Neural cell (in vitro differentiated cells): ENCODE results near the gene PODNL1. TPM values are rescaled to one million over a fixed set of nuclear protein-coding genes. Genes with fewer than 3 reads are reported as not detected.

Source experiments
- polyA plus RNA-seq: library from polyadenylated mRNA; depleted of rRNA; stranded (reverse); fragments of >200 nt; gene quantifications from 2 replicates; pipeline ENCODE4 v1.2.3, GENCODE V29; 2014

PODNL1 gene
- polyA plus RNA-seq, 1 donor from 2014 or later = not detected

Other genes with a start within 250 kb of the PODNL1 start
- gene MRI1, start 173.9 kb downstream of the PODNL1 start, polyA plus RNA-seq = 70.5 and 71.2 TPM in 2 replicates
- 104 and 134 TPM in 2 replicates for gene C19orf53, start 164.0 kb downstream of the PODNL1 start, polyA plus RNA-seq
- gene ZSWIM4, start 143.0 kb downstream of the PODNL1 start, polyA plus RNA-seq = 4.7 and 6.1 TPM in 2 replicates
- gene NANOS3, start 61.3 kb downstream of the PODNL1 start, polyA plus RNA-seq = 3.2 and 3.8 TPM in 2 replicates
- 6.2 and 8.5 TPM in 2 replicates for gene BRME1, start 32.3 kb downstream of the PODNL1 start, polyA plus RNA-seq
- 24.5 and 26.9 TPM in 2 replicates for gene CC2D1A, start 32.2 kb downstream of the PODNL1 start, polyA plus RNA-seq
- 39.4 and 57.6 TPM in 2 replicates for gene DCAF15, start 14.1 kb upstream of the PODNL1 start, polyA plus RNA-seq
- 2.2 and 3.0 TPM in 2 replicates for gene RFX1, start 67.9 kb upstream of the PODNL1 start, polyA plus RNA-seq
- not detected in 2 replicates for gene RLN3, start 89.7 kb upstream of the PODNL1 start, polyA plus RNA-seq
- gene IL27RA, start 93.3 kb upstream of the PODNL1 start, polyA plus RNA-seq = 1.0 and 1.6 TPM in 2 replicates
- gene PALM3, start 123.7 kb upstream of the PODNL1 start, polyA plus RNA-seq = 0.33 TPM in 1 of 2 replicates, not detected in the other
- 3.7 and 8.2 TPM in 2 replicates for gene MISP3, start 134.4 kb upstream of the PODNL1 start, polyA plus RNA-seq
- not detected in 2 replicates for gene C19orf67, start 147.4 kb upstream of the PODNL1 start, polyA plus RNA-seq
- 32.4 and 38.1 TPM in 2 replicates for gene SAMD1, start 152.3 kb upstream of the PODNL1 start, polyA plus RNA-seq
- gene PRKACA, start 179.3 kb upstream of the PODNL1 start, polyA plus RNA-seq = 11.7 and 28.1 TPM in 2 replicates
- gene ASF1B, start 198.2 kb upstream of the PODNL1 start, polyA plus RNA-seq = 0.32 and 0.34 TPM in 2 replicates